GM21825 (cell line): ENCODE results near the gene MAGI1.
"Not testable (repeated sequence)": the region's sequence is repeated elsewhere in the genome, so short reads cannot be mapped to it uniquely, and the experiment has no call there.

Experiments
- ATAC-seq: cut with Tn5 transposase; IDR thresholded peaks from one replicate; pipeline ENCODE4 v1.9.1; 2021; ENCODE audit warnings: mild to moderate bottlenecking, moderate library complexity; ENCODE audit not compliant: unreplicated experiment

The MAGI1 gene

GRCh38 chr3:65886391-65886790, 152.3 kb downstream of the MAGI1 start:
- no peak for ATAC-seq

GRCh38 chr3:65884071-65884470, 154.6 kb downstream of the MAGI1 start:
- no peak for ATAC-seq

- ATAC-seq, result no peak
Measured at GRCh38 chr3:65883613-65884012, 155.1 kb downstream of the MAGI1 start.

GRCh38 chr3:65880350-65880749, 158.4 kb downstream of the MAGI1 start:
- no peak for ATAC-seq

- no peak for ATAC-seq
Measured at GRCh38 chr3:65879372-65879771, 159.3 kb downstream of the MAGI1 start.

- no peak for ATAC-seq
Measured at GRCh38 chr3:65878831-65879230, 159.9 kb downstream of the MAGI1 start.

GRCh38 chr3:65877160-65877559, 161.6 kb downstream of the MAGI1 start:
- no peak for ATAC-seq

GRCh38 chr3:65876028-65876420, 162.7 kb downstream of the MAGI1 start:
- no peak for ATAC-seq

GRCh38 chr3:65875393-65876027, 163.2 kb downstream of the MAGI1 start:
- ATAC-seq, result no peak

- no peak for ATAC-seq
Measured at GRCh38 chr3:65873869-65874268, 164.8 kb downstream of the MAGI1 start.

- no peak for ATAC-seq
Measured at GRCh38 chr3:65873028-65873427, 165.7 kb downstream of the MAGI1 start.

- ATAC-seq, result no peak
Measured at GRCh38 chr3:65871305-65872141, 167.2 kb downstream of the MAGI1 start.

GRCh38 chr3:65869798-65870197, 168.9 kb downstream of the MAGI1 start:
- ATAC-seq, result no peak

GRCh38 chr3:65867463-65868210, 171.1 kb downstream of the MAGI1 start:
- no peak for ATAC-seq

- ATAC-seq, result no peak
Measured at GRCh38 chr3:65864357-65864904, 174.3 kb downstream of the MAGI1 start.

- no peak for ATAC-seq
Measured at GRCh38 chr3:65861718-65862117, 177.0 kb downstream of the MAGI1 start.

GRCh38 chr3:65859612-65860011, 179.1 kb downstream of the MAGI1 start:
- not testable (repeated sequence) for ATAC-seq

- ATAC-seq, result no peak
Measured at GRCh38 chr3:65858749-65859148, 180.0 kb downstream of the MAGI1 start.

GRCh38 chr3:65857327-65857726, 181.4 kb downstream of the MAGI1 start:
- no peak for ATAC-seq

- no peak for ATAC-seq
Measured at GRCh38 chr3:65856907-65857306, 181.8 kb downstream of the MAGI1 start.

GRCh38 chr3:65855370-65856100, 183.2 kb downstream of the MAGI1 start:
- ATAC-seq, result no peak
